ENCODE results near the gene ABHD12B. TPM values are rescaled to one million over a fixed set of nuclear protein-coding genes. Genes with fewer than 3 reads are reported as not detected.

Gene ABHD12B, protein sequence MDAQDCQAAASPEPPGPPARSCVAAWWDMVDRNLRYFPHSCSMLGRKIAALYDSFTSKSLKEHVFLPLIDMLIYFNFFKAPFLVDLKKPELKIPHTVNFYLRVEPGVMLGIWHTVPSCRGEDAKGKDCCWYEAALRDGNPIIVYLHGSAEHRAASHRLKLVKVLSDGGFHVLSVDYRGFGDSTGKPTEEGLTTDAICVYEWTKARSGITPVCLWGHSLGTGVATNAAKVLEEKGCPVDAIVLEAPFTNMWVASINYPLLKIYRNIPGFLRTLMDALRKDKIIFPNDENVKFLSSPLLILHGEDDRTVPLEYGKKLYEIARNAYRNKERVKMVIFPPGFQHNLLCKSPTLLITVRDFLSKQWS
- polyA plus RNA-seq (2013, experiment 1 of 2), result not detected
- 0.10 TPM for polyA plus RNA-seq (2013, experiment 2 of 2)

DNA sequence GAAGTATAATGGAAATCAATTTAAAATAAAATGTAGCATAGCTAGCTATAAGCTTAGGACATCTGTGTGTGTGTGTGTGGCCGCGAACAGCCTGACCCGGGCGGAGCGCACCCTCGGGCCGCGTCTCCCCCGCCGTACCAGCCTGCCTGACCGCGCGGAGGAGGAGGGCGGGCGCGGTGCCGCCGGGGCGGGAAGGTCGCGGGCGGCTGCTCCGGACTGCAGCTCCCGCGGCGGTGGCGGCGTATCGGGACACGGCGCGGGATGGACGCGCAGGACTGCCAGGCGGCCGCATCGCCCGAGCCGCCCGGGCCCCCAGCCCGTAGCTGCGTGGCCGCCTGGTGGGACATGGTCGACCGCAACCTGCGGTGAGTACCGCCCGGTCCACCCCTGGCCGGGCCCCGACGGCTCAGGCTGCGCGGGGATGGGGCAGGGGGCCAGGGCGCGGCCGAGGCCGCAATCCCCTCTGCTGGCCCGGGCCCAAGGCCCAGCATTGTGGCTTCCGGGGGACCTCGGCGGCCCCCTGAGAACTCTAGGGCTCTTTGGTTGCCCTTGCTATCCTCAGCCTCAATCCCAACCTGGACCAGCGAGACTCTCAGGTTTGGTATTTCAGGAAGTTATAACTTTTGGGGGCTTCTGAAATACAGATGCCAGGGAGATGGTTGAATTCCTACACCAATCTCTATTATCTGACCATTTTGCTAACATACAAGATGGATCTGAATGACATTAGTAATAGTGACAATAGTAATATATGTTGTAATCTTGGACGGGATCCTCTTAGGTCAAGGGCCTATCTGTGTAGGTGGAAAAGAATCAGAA, at the start of gene ABHD12B:
ABHD12B (plus strand) TSS at position 140 of the 819 bp plus-strand sequence; CDS start at position 262, 122 bp downstream.
- Histone ChIP-seq H3K9me3 (replicated peaks in 1 of 2; ENCODE audit: control insufficient read depth in 2 of 2, insufficient read depth in 1 of 2, low read depth in 1 of 2, low read length in 2 of 2) (peaks cover 0 to 3% of the 10 kb centered on the region in 2 donors), H3K14ac (ENCODE audit: low read length) (no peak within 1 kb of the TSS), H4K8ac (ENCODE audit: low read depth, low read length) (no peak within 1 kb of the TSS), H3K4me2 (ENCODE audit: insufficient read depth, low read length, poor library complexity, severe bottlenecking) (peak within 1 kb of the TSS; percentile 59), H2BK12ac (ENCODE audit: low read length) (no peak within 1 kb of the TSS), H2BK15ac (ENCODE audit: low read length) (no peak within 1 kb of the TSS), H2BK120ac (ENCODE audit: low read depth, low read length) (no peak within 1 kb of the TSS), H3K4me1 (ENCODE audit: control insufficient read depth in 2 of 2, insufficient read depth in 1 of 2, low read depth in 1 of 2, low read length in 2 of 2) (peaks cover 0 to 8% of the 10 kb centered on the region in 2 donors), H3K23ac (ENCODE audit: low read depth, low read length, poor library complexity) (peak within 1 kb of the TSS; percentile 63), H3K27me3 (ENCODE audit: control insufficient read depth in 3 of 3, insufficient read depth in 3 of 3, low read depth in 1 of 3, low read length in 3 of 3) (peaks cover 0 to 73% (median 22%) of the 10 kb centered on the region in 3 experiments), H3K18ac (ENCODE audit: low read length) (peak within 1 kb of the TSS; percentile 69), H2BK5ac (ENCODE audit: low read length) (no peak within 1 kb of the TSS), H2AK5ac (ENCODE audit: low read depth, low read length) (no peak within 1 kb of the TSS), H3K4me3 (ENCODE audit: low read length in 2 of 2) (peak within 1 kb of the TSS in 1 of 2 donors; percentile 74), H3K4ac (ENCODE audit: low read length) (no peak within 1 kb of the TSS), H3K36me3 (replicated peaks in 1 of 2; ENCODE audit: control insufficient read depth in 2 of 2, insufficient read depth in 2 of 2, low read length in 2 of 2) (no peaks in the 10 kb centered on the region), H3K9ac (ENCODE audit: low read depth, low read length, poor library complexity) (peak within 1 kb of the TSS; percentile 31), H4K91ac (ENCODE audit: low read depth, low read length, poor library complexity) (no peak within 1 kb of the TSS), H3K27ac (replicated peaks; ENCODE audit: low read length) (no peak within 1 kb of the TSS), H3K79me1 (ENCODE audit: low read depth, low read length) (no peaks in the 10 kb centered on the region), H2AFZ (ENCODE audit: low read length) (peak within 1 kb of the TSS; percentile 13)
- WGBS, 2 donors (ENCODE audit: extremely low coverage in 2 of 2, insufficient read length in 2 of 2, insufficient replicate concordance in 1 of 2), result no CpG with 5 or more reads among the region's 63 CpGs
- DNase-seq (ENCODE audit: low spot score), result no peak

DNA sequence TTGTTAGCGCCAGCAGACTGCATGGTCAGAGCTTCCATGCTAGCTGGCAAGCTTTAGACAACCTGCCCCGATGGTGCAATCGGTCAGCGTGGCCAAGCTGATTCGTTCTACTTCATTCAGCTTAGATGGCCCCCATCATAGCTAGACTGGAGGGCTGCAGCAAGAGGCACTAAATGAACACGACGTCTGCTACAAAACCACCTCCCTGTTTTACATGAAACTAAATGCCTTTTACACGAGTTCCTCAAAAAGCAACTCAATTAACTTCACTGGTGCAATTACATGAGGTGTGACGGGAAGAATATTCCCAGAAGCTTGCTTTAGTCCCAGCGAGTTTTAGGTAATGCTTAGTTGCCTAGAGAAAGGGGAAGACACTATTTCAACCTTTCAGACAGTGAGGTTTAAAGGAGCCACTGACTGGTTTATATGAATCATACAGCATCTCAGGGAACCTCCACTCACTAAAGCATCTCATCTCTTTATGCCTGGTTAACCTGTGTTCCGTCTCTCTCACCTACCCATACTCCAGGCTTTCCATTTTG, 49.3 kb upstream of the ABHD12B start:
- no peak overlapping the region for H3K9ac ChIP-seq (ENCODE audit: low read depth, low read length, poor library complexity)
- H2BK12ac ChIP-seq (ENCODE audit: low read length), result no peak overlapping the region
- H3K79me1 ChIP-seq (ENCODE audit: low read depth, low read length), result peaks cover 2% of the 10 kb centered on the region
- no peak overlapping the region for H3K14ac ChIP-seq (ENCODE audit: low read length)
- no peak overlapping the region for H3K23ac ChIP-seq (ENCODE audit: low read depth, low read length, poor library complexity)
- H3K27ac ChIP-seq (replicated peaks; ENCODE audit: low read length), result no peak overlapping the region
- H4K8ac ChIP-seq (ENCODE audit: low read depth, low read length), result no peak overlapping the region
- peaks cover 9 to 58% of the 10 kb centered on the region in 2 donors for H3K36me3 ChIP-seq (replicated peaks in 1 of 2; ENCODE audit: control insufficient read depth in 2 of 2, insufficient read depth in 2 of 2, low read length in 2 of 2)
- no peak overlapping the region for H3K18ac ChIP-seq (ENCODE audit: low read length)
- H3K9me3 ChIP-seq (replicated peaks in 1 of 2; ENCODE audit: control insufficient read depth in 2 of 2, insufficient read depth in 1 of 2, low read depth in 1 of 2, low read length in 2 of 2), result no peaks in the 10 kb centered on the region
- no peak overlapping the region for H3K4ac ChIP-seq (ENCODE audit: low read length)
- H3K4me2 ChIP-seq (ENCODE audit: insufficient read depth, low read length, poor library complexity, severe bottlenecking), result no peak overlapping the region
- DNase-seq (ENCODE audit: low spot score), result no peak
- no peak overlapping the region for H2AK5ac ChIP-seq (ENCODE audit: low read depth, low read length)
- no peak overlapping the region for H2BK5ac ChIP-seq (ENCODE audit: low read length)
- H2BK15ac ChIP-seq (ENCODE audit: low read length), result no peak overlapping the region
- H3K4me3 ChIP-seq (ENCODE audit: low read length in 2 of 2), result no peak overlapping the region
- peaks cover 12 to 16% of the 10 kb centered on the region in 2 donors for H3K4me1 ChIP-seq (ENCODE audit: control insufficient read depth in 2 of 2, insufficient read depth in 1 of 2, low read depth in 1 of 2, low read length in 2 of 2)
- H2AFZ ChIP-seq (ENCODE audit: low read length), result no peak overlapping the region
- H4K91ac ChIP-seq (ENCODE audit: low read depth, low read length, poor library complexity), result no peak overlapping the region
- no CpG with 5 or more reads among the region's 11 CpGs for WGBS, 2 donors (ENCODE audit: extremely low coverage in 2 of 2, insufficient read length in 2 of 2, insufficient replicate concordance in 1 of 2)
- H2BK120ac ChIP-seq (ENCODE audit: low read depth, low read length), result no peak overlapping the region
- H3K27me3 ChIP-seq (ENCODE audit: control insufficient read depth in 3 of 3, insufficient read depth in 3 of 3, low read depth in 1 of 3, low read length in 3 of 3), result no peaks in the 10 kb centered on the region

DNA sequence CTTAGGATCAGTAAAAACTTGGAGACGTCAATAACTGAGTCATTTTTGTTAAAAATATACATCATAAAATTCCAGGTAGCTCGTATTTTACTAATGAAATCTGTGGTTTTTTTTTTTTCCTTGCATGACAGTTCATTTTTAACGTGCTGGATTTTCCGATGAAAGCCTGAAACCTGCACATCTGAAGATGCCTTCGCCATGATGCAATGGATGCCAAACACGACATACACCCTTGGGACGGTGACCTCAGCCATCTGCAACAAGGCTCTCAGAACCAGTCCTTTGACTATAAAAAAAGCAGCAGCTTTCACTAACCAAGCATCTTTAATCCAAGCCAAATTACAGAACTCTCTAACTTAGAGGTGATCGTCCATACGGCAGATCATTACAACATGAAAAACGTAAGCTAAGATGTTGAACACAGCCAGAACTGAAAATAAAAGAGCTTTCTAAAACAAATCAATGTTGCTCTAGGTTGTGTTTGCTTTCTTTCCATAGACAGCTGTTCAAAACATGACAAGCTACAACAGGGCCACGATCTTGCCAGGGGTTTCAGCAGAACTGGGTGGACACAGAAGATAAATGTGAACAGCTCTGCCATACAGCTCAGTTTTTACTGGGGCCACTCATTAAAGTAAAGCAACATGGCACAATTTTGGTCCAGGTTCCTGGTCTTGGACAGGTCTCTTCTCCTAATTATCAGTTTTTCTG, 48.6 kb upstream of the ABHD12B start:
- Histone ChIP-seq H3K14ac (ENCODE audit: low read length) (no peak overlapping the region), H2BK120ac (ENCODE audit: low read depth, low read length) (no peak overlapping the region), H3K23ac (ENCODE audit: low read depth, low read length, poor library complexity) (no peak overlapping the region), H2AK5ac (ENCODE audit: low read depth, low read length) (no peak overlapping the region), H3K9me3 (replicated peaks in 1 of 2; ENCODE audit: control insufficient read depth in 2 of 2, insufficient read depth in 1 of 2, low read depth in 1 of 2, low read length in 2 of 2) (no peaks in the 10 kb centered on the region), H2BK5ac (ENCODE audit: low read length) (no peak overlapping the region), H2AFZ (ENCODE audit: low read length) (no peak overlapping the region), H2BK15ac (ENCODE audit: low read length) (no peak overlapping the region), H3K27me3 (ENCODE audit: control insufficient read depth in 3 of 3, insufficient read depth in 3 of 3, low read depth in 1 of 3, low read length in 3 of 3) (no peaks in the 10 kb centered on the region), H3K36me3 (replicated peaks in 1 of 2; ENCODE audit: control insufficient read depth in 2 of 2, insufficient read depth in 2 of 2, low read length in 2 of 2) (peaks cover 9 to 55% of the 10 kb centered on the region in 2 donors), H4K8ac (ENCODE audit: low read depth, low read length) (no peak overlapping the region), H3K4me1 (ENCODE audit: control insufficient read depth in 2 of 2, insufficient read depth in 1 of 2, low read depth in 1 of 2, low read length in 2 of 2) (peaks cover 14 to 16% of the 10 kb centered on the region in 2 donors), H3K79me1 (ENCODE audit: low read depth, low read length) (peaks cover 2% of the 10 kb centered on the region), H3K4me3 (ENCODE audit: low read length in 2 of 2) (no peak overlapping the region), H3K27ac (replicated peaks; ENCODE audit: low read length) (no peak overlapping the region), H3K4ac (ENCODE audit: low read length) (no peak overlapping the region), H2BK12ac (ENCODE audit: low read length) (no peak overlapping the region), H3K4me2 (ENCODE audit: insufficient read depth, low read length, poor library complexity, severe bottlenecking) (no peak overlapping the region), H3K9ac (ENCODE audit: low read depth, low read length, poor library complexity) (no peak overlapping the region), H3K18ac (ENCODE audit: low read length) (no peak overlapping the region), H4K91ac (ENCODE audit: low read depth, low read length, poor library complexity) (no peak overlapping the region)
- no CpG with 5 or more reads among the region's 11 CpGs for WGBS, 2 donors (ENCODE audit: extremely low coverage in 2 of 2, insufficient read length in 2 of 2, insufficient replicate concordance in 1 of 2)
- no peak for DNase-seq (ENCODE audit: low spot score)

All from neuronal stem cell (in vitro differentiated cells).